HS-5 (cell line): ENCODE data around the gene ABCC8.

Experiments
- DNase-seq: peaks from one replicate; pipeline ENCODE4 v3.0.0-alpha.2; 2012; ENCODE audit warnings: low read depth

The ABCC8 gene

GRCh38 chr11:17469998-17470397, 6.6 kb downstream of the ABCC8 start:
- no peak for DNase-seq

- DNase-seq: no peak
Measured at GRCh38 chr11:17468122-17468521, 8.5 kb downstream of the ABCC8 start.

- no peak for DNase-seq
Measured at GRCh38 chr11:17463546-17464174, 13.0 kb downstream of the ABCC8 start.

- no peak for DNase-seq
Measured at GRCh38 chr11:17462940-17463339, 13.7 kb downstream of the ABCC8 start.

GRCh38 chr11:17460406-17460805, 16.2 kb downstream of the ABCC8 start:
- DNase-seq: no peak

- no peak for DNase-seq
Measured at GRCh38 chr11:17459236-17459896, 17.3 kb downstream of the ABCC8 start.

GRCh38 chr11:17458268-17458667, 18.4 kb downstream of the ABCC8 start:
- DNase-seq: no peak

GRCh38 chr11:17457396-17458173, 19.1 kb downstream of the ABCC8 start:
- DNase-seq: no peak

- DNase-seq: no peak
Measured at GRCh38 chr11:17452668-17453067, 24.0 kb downstream of the ABCC8 start.

GRCh38 chr11:17449158-17449557, 27.5 kb downstream of the ABCC8 start:
- no peak for DNase-seq

- DNase-seq: no peak
Measured at GRCh38 chr11:17446482-17446881, 30.2 kb downstream of the ABCC8 start.

GRCh38 chr11:17445240-17445795, 31.3 kb downstream of the ABCC8 start:
- no peak for DNase-seq

- DNase-seq: no peak
Measured at GRCh38 chr11:17443926-17444690, 32.5 kb downstream of the ABCC8 start.

GRCh38 chr11:17443423-17443822, 33.2 kb downstream of the ABCC8 start:
- DNase-seq: no peak

- no peak for DNase-seq
Measured at GRCh38 chr11:17443000-17443399, 33.6 kb downstream of the ABCC8 start.

- no peak for DNase-seq
Measured at GRCh38 chr11:17439316-17439782, 37.3 kb downstream of the ABCC8 start.

- DNase-seq: no peak
Measured at GRCh38 chr11:17437366-17437765, 39.3 kb downstream of the ABCC8 start.

- DNase-seq: no peak
Measured at GRCh38 chr11:17434108-17434507, 42.5 kb downstream of the ABCC8 start.

GRCh38 chr11:17432002-17432401, 44.6 kb downstream of the ABCC8 start:
- no peak for DNase-seq

- no peak for DNase-seq
Measured at GRCh38 chr11:17431139-17431538, 45.5 kb downstream of the ABCC8 start.

GRCh38 chr11:17430616-17431015, 46.0 kb downstream of the ABCC8 start:
- DNase-seq: no peak

GRCh38 chr11:17428925-17429324, 47.7 kb downstream of the ABCC8 start:
- no peak for DNase-seq
